ENCODE results near the gene GLCE. TPM values are rescaled to one million over a fixed set of nuclear protein-coding genes. Genes with fewer than 3 reads are reported as not detected.
"Not testable (repeated sequence)": the region's sequence is repeated elsewhere in the genome, so short reads cannot be mapped to it uniquely, and the experiment has no call there.

The GLCE gene
- total RNA-seq, 3 donors from 2014 or later (not counting 1 experiment from before 2014, with no cell fraction given) = 2.0 to 4.5 (median 3.4) TPM

DNA sequence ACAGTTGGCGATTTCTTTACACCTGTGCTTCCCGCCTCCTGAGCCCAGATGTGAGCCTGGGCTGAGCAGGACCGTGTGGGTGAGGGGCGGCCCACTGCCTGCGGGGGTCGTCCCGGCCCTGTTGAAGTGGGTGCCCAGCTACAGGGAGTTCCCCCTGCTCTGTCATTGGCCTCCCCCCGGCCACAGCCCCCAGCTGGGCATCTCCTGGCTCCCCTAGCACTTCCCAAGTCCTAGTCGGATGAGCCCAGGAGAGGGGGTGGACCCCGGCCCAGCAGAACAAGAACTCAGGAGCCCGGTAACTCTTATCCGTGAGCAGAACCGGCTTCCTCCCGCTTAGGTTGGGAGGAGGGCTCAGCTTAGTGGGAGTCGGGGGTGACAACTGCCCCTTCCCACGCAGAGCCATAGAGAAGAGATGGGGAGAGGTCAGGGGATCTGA lies 139.0 kb downstream of the GLCE start:
- no peaks in the 10 kb centered on the region for H3K9me3 ChIP-seq (ENCODE audit: control insufficient read depth, insufficient read depth, low read length)
- no peaks in the 10 kb centered on the region for H3K36me3 Mint-ChIP-seq
- no peak overlapping the region for H3K27ac Mint-ChIP-seq
- no peak for ATAC-seq
- TF ChIP-seq, protein P1, sequence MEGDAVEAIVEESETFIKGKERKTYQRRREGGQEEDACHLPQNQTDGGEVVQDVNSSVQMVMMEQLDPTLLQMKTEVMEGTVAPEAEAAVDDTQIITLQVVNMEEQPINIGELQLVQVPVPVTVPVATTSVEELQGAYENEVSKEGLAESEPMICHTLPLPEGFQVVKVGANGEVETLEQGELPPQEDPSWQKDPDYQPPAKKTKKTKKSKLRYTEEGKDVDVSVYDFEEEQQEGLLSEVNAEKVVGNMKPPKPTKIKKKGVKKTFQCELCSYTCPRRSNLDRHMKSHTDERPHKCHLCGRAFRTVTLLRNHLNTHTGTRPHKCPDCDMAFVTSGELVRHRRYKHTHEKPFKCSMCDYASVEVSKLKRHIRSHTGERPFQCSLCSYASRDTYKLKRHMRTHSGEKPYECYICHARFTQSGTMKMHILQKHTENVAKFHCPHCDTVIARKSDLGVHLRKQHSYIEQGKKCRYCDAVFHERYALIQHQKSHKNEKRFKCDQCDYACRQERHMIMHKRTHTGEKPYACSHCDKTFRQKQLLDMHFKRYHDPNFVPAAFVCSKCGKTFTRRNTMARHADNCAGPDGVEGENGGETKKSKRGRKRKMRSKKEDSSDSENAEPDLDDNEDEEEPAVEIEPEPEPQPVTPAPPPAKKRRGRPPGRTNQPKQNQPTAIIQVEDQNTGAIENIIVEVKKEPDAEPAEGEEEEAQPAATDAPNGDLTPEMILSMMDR (IDR thresholded peaks at IDR 0.05) = no peak
- no peak for DNase-seq
- no peak overlapping the region for H3K4me3 ChIP-seq (ENCODE audit: low read length)
- peaks cover 10% of the 10 kb centered on the region in 2 donors for H3K4me1 Mint-ChIP-seq
- H3K4me1 ChIP-seq (ENCODE audit: control insufficient read depth, insufficient read depth, low read length) = peaks cover 11% of the 10 kb centered on the region
- peak overlapping the region; percentile 56 for H3K4me3 Mint-ChIP-seq
- peaks cover 20% of the 10 kb centered on the region for H3K27me3 ChIP-seq (ENCODE audit: control insufficient read depth, insufficient read depth, low read length)
- H3K36me3 ChIP-seq (ENCODE audit: control insufficient read depth, insufficient read depth, low read length) = no peaks in the 10 kb centered on the region
- no peaks in the 10 kb centered on the region for H3K9me3 Mint-ChIP-seq
- H3K27ac ChIP-seq (ENCODE audit: low read length) = no peak overlapping the region
- 38% methylated on average over 16 of the region's 16 CpGs for WGBS (ENCODE audit: insufficient coverage)
- intact Hi-C loops (cut with micrococcal nuclease) = no loop called here
- peaks cover 24 to 26% of the 10 kb centered on the region in 2 donors for H3K27me3 Mint-ChIP-seq (ENCODE audit: low read depth in 2 of 2)

DNA sequence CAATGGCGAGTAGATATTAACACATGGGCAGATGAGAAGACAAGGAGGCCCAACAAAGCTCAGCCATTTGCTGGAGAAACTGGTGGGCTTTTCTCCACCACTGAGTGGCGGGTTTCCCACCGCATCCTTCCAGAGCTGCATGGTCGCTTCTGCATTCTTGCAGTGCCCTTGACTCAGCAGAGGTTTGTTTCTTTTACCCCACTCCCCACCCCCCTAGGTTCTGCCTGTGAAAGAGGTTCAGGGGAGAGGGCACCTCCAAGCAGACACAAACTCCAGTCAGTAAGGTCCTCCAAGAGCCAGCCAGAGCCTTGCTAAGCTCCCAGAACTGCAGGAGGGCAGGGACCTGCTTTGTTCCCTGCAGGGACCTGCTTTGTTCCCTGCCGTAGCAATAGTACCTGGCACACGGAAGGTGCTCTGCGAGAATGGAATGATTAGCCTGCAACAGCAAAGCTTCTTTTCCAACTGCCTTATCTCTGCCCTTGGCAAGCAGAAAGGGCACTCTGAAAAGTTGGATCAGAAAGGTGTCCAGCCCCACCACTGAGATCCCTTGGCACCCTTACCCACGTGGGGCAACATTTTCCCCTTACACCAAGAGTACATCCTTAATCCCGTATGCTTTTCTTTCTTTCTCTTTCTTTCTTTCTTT lies 139.6 kb downstream of the GLCE start:
- no peaks in the 10 kb centered on the region for H3K9me3 Mint-ChIP-seq
- Histone ChIP-seq H3K4me3 (ENCODE audit: low read length) (no peak overlapping the region), H3K27me3 (ENCODE audit: control insufficient read depth, insufficient read depth, low read length) (peaks cover 20% of the 10 kb centered on the region), H3K4me1 (ENCODE audit: control insufficient read depth, insufficient read depth, low read length) (peaks cover 11% of the 10 kb centered on the region), H3K9me3 (ENCODE audit: control insufficient read depth, insufficient read depth, low read length) (no peaks in the 10 kb centered on the region), H3K27ac (ENCODE audit: low read length) (no peak overlapping the region), H3K36me3 (ENCODE audit: control insufficient read depth, insufficient read depth, low read length) (no peaks in the 10 kb centered on the region)
- intact Hi-C loops (cut with micrococcal nuclease) = no loop called here
- WGBS (ENCODE audit: insufficient coverage) = 80% methylated on average over 9 of the region's 9 CpGs
- H3K27ac Mint-ChIP-seq = no peak overlapping the region
- H3K4me3 Mint-ChIP-seq = no peak overlapping the region
- peaks cover 10% of the 10 kb centered on the region in 2 donors for H3K4me1 Mint-ChIP-seq
- ATAC-seq = no peak
- TF ChIP-seq, protein P1 (IDR thresholded peaks at IDR 0.05) = no peak
- H3K36me3 Mint-ChIP-seq = no peaks in the 10 kb centered on the region
- peaks cover 24 to 26% of the 10 kb centered on the region in 2 donors for H3K27me3 Mint-ChIP-seq (ENCODE audit: low read depth in 2 of 2)
- DNase-seq = no peak

DNA sequence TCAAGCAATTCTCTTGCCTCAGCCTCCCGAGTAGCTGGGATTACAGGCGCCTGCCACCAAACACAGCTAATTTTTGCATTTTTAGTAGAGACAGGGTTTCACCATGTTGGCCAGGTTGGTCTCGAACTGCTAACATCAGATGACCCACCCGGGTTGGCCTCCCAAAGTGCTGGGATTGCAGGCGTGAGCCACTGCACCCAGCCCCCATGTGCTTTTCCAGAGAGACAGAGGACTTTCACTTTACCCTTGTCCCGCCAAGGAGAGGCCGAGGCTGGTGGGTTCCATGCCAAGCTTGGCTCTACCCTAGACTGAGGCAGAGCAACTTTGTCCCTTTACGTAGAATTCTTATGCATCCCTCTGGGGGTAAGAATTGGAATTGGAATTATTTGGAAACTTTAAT lies 140.7 kb downstream of the GLCE start:
- DNase-seq; H3K4me3 ChIP-seq (ENCODE audit: low read length); H3K36me3 ChIP-seq (ENCODE audit: control insufficient read depth, insufficient read depth, low read length); H3K27ac Mint-ChIP-seq; H3K36me3 Mint-ChIP-seq; H3K9me3 ChIP-seq (ENCODE audit: control insufficient read depth, insufficient read depth, low read length); ATAC-seq; intact Hi-C loops (cut with micrococcal nuclease); H3K9me3 Mint-ChIP-seq; H3K27ac ChIP-seq (ENCODE audit: low read length): not testable (repeated sequence)
- Mint-ChIP-seq H3K4me1 (peaks cover 10% of the 10 kb centered on the region in 2 donors), H3K4me3 (peak overlapping the region; percentile 55), H3K27me3 (ENCODE audit: low read depth in 2 of 2) (peaks cover 24 to 26% of the 10 kb centered on the region in 2 donors)
- Histone ChIP-seq H3K4me1 (ENCODE audit: control insufficient read depth, insufficient read depth, low read length) (peaks cover 11% of the 10 kb centered on the region), H3K27me3 (ENCODE audit: control insufficient read depth, insufficient read depth, low read length) (peaks cover 20% of the 10 kb centered on the region)
- WGBS (ENCODE audit: insufficient coverage) = 81% methylated on average over 5 of the region's 8 CpGs

DNA sequence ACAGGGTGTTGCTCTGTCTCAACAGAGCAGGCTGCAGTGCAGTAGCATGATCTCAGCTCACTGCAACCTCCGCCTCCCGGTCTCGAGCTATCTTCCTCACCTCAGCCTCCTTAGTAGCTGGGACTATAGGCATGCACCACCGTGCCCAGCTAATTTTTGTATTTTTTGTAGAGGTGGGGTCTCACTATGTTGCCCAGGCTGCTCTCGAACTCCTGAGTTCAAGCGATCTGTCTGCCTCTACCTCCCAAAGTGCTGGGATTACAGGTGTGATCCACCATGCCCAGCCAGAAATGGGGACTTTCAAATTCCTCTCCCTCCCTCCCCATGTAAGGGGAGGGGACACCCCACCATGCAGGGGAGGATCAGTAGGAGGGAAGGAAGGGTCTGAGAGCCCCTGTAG lies 141.7 kb downstream of the GLCE start:
- H3K4me3 ChIP-seq (ENCODE audit: low read length); intact Hi-C loops (cut with micrococcal nuclease); H3K36me3 Mint-ChIP-seq; H3K36me3 ChIP-seq (ENCODE audit: control insufficient read depth, insufficient read depth, low read length); H3K4me3 Mint-ChIP-seq; H3K9me3 ChIP-seq (ENCODE audit: control insufficient read depth, insufficient read depth, low read length); H3K27ac ChIP-seq (ENCODE audit: low read length); DNase-seq; H3K9me3 Mint-ChIP-seq; H3K27ac Mint-ChIP-seq; ATAC-seq: not testable (repeated sequence)
- WGBS (ENCODE audit: insufficient coverage) = 91% methylated on average over 5 of the region's 6 CpGs
- peaks cover 10% of the 10 kb centered on the region in 2 donors for H3K4me1 Mint-ChIP-seq
- Histone ChIP-seq H3K4me1 (ENCODE audit: control insufficient read depth, insufficient read depth, low read length) (peaks cover 11% of the 10 kb centered on the region), H3K27me3 (ENCODE audit: control insufficient read depth, insufficient read depth, low read length) (peaks cover 20% of the 10 kb centered on the region)
- H3K27me3 Mint-ChIP-seq (ENCODE audit: low read depth in 2 of 2) = peaks cover 22 to 24% of the 10 kb centered on the region in 2 donors

All from natural killer cell (primary cell).